ENCODE measurements around the gene DNAL1.

- TF ChIP-seq EZH2 (IDR thresholded peaks at IDR 0.05; ENCODE audit: low read depth) (no peak), CTCF (conservative IDR thresholded peaks at IDR 0.05) (no peak)
Observed at GRCh38 chr14:73745571-73746519, 101.1 kb downstream of the DNAL1 start.

Data from PC-9 (cell line).